ENCODE results near the gene ERC2.

DNA sequence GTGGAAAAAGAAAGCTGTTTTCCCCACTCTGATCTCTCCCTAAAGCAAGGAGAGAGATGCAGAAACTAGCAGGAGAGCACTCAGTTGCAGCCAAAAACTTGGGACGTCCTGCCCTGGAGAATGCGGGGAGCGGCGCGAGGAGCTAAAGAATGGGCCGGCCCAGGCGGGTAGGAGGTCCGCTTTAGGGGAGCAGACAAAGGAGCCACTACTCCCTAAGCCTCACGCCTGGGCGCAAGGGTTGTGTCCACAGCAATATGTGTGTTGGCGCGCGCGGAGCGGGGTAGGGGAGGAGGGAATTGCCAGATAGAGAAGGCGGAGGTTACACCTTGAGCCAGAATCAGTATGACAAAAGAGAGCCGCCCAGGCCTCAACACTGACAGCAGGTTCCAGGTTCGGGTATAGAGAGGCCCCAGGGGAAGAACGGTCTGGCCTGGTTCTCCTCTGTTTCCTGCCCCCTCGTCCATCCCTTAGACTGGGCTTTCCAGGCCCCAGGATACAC, 984.0 kb downstream of the ERC2 start:
- TF ChIP-seq, protein P1, sequence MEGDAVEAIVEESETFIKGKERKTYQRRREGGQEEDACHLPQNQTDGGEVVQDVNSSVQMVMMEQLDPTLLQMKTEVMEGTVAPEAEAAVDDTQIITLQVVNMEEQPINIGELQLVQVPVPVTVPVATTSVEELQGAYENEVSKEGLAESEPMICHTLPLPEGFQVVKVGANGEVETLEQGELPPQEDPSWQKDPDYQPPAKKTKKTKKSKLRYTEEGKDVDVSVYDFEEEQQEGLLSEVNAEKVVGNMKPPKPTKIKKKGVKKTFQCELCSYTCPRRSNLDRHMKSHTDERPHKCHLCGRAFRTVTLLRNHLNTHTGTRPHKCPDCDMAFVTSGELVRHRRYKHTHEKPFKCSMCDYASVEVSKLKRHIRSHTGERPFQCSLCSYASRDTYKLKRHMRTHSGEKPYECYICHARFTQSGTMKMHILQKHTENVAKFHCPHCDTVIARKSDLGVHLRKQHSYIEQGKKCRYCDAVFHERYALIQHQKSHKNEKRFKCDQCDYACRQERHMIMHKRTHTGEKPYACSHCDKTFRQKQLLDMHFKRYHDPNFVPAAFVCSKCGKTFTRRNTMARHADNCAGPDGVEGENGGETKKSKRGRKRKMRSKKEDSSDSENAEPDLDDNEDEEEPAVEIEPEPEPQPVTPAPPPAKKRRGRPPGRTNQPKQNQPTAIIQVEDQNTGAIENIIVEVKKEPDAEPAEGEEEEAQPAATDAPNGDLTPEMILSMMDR (IDR thresholded peaks at IDR 0.05): no peak
- TF ChIP-seq EP300 (IDR thresholded peaks at IDR 0.05) (no peak), POLR2A (IDR thresholded peaks at IDR 0.05) (no peak), POLR2AphosphoS5 (IDR thresholded peaks at IDR 0.05) (no peak)
